ENCODE measurements around the gene RUFY3. TPM values are rescaled to one million over a fixed set of nuclear protein-coding genes. Genes with fewer than 3 reads are reported as not detected.

Gene RUFY3
- total and polyA plus RNA-seq, 2 of the 4 experiments (the other 2 are of a cell fraction) = 19.6 to 28.9 TPM

GRCh38 chr4:70703619-70704214, 18.0 kb upstream of the RUFY3 start (continued):
- TF ChIP-seq RCOR1 (IDR thresholded peaks at IDR 0.05; ENCODE audit: insufficient replicate concordance, low read length) = peak; percentile 25

- Histone ChIP-seq H4K5ac (ENCODE audit: low read depth, low read length) (peak overlapping the region; percentile 89), H3K9me1 (ENCODE audit: insufficient read depth, low read length) (peaks cover under 1% of the 10 kb centered on the region; the same call in 1 of the 2 replicates), H2BK120ac (ENCODE audit: low read depth, low read length) (peak overlapping the region; percentile 89), H3K4ac (ENCODE audit: low read depth, low read length) (peak overlapping the region; percentile 90), H4K20me1 (ENCODE audit: insufficient read depth, low read length) (no peaks in the 10 kb centered on the region), H3K4me2 (ENCODE audit: low read depth, low read length) (peak overlapping the region; percentile 95), H3K4me1 (ENCODE audit: control insufficient read depth, insufficient read depth, low read length) (peaks cover 4% of the 10 kb centered on the region; the same call in 1 of the 2 replicates), H3K56ac (ENCODE audit: extremely low read depth, insufficient read depth, low read length) (peak overlapping the region; percentile 96), H3K27me3 (ENCODE audit: control insufficient read depth, insufficient read depth, low read length) (no peaks in the 10 kb centered on the region), H2AFZ (replicated peaks; ENCODE audit: low read length, poor library complexity) (peak overlapping the region; percentile 97), H3K27ac (ENCODE audit: insufficient read depth, low read length) (peak overlapping the region; percentile 93), H2AK5ac (ENCODE audit: low read depth, low read length) (peak overlapping the region; percentile 84), H2BK15ac (ENCODE audit: low read depth, low read length) (peak overlapping the region; percentile 77; the same call in 2 of the 3 replicates), H3K36me3 (ENCODE audit: control insufficient read depth, insufficient read depth, low read length) (no peaks in the 10 kb centered on the region), H3K79me1 (ENCODE audit: low read depth in 1 of 2, low read length in 2 of 2) (peaks cover 12 to 37% of the 10 kb centered on the region in 2 experiments), H4K91ac (ENCODE audit: insufficient read depth, low read depth, low read length) (peak overlapping the region; percentile 81), H3K18ac (ENCODE audit: low read depth, low read length) (peak overlapping the region; percentile 90), H3K4me3 (ENCODE audit: insufficient read depth, low read depth, low read length) (peak overlapping the region; percentile 67), H2BK20ac (ENCODE audit: low read depth, low read length) (peak overlapping the region; percentile 71), H2BK5ac (ENCODE audit: low read depth, low read length, poor library complexity, severe bottlenecking) (peak overlapping the region; percentile 97), H3K23ac (ENCODE audit: low read depth, low read length) (peak overlapping the region; percentile 98), H3K14ac (replicated peaks; ENCODE audit: low read depth, low read length) (peak overlapping the region; percentile 91), H3K9ac (ENCODE audit: low read depth, low read length) (peak overlapping the region; percentile 79), H2AK9ac (replicated peaks; ENCODE audit: low read depth, low read length, poor library complexity) (peak overlapping the region; percentile 98), H4K8ac (ENCODE audit: low read depth in 2 of 2, low read length in 2 of 2) (peak overlapping the region; percentile 66 to 86), H3K9me3 (ENCODE audit: control insufficient read depth, insufficient read depth, low read length) (no peaks in the 10 kb centered on the region)
- ATAC-seq (ENCODE audit: low read depth) = peak; percentile 75
- dilution Hi-C loops (cut with HindIII; ENCODE audit: low sequenced_read_pairs, unreplicated experiment) = no loop called here
- WGBS, 2 experiments (ENCODE audit: extremely low coverage in 2 of 2, insufficient read length in 1 of 2) = 2% methylated on average over 11 of the region's 58 CpGs; no CpG with 5 or more reads in 1 of the 2 experiments
- TSS peak; percentile 85 for BruUV-seq (replicated peaks)
- intact Hi-C loops (cut with micrococcal nuclease) = no loop called here
- POLR2A ChIA-PET (ENCODE audit: unreplicated experiment) = interaction anchor here (1.0 kb wide), 1 partner anchor 15 kb away, joined by 4 read pairs; no protein-coding TSS in a partner anchor
- CTCF ChIA-PET = interaction anchor here (1.0 to 1.4 kb wide), 3 partner anchors 14 to 52 kb away, joined by 4 to 6 read pairs (median 6); no protein-coding TSS in a partner anchor
- in situ Hi-C loops (cut with MboI; ENCODE audit: low sequenced_read_pairs) = no loop called here
- peak; percentile 67 for DNase-seq
- TF ChIP-seq MXI1 (IDR thresholded peaks at IDR 0.05; ENCODE audit: borderline replicate concordance, low read depth, low read length) (no peak), SMC3 (IDR thresholded peaks at IDR 0.05; ENCODE audit: low read depth, low read length) (no peak), POLR2A (IDR thresholded peaks at IDR 0.05; ENCODE audit: low read depth, low read length) (no peak), USF2 (IDR thresholded peaks at IDR 0.05; ENCODE audit: low read depth, low read length) (no peak), NFE2L2 (IDR thresholded peaks at IDR 0.05; ENCODE audit: low read depth, low read length) (no peak), BHLHE40 (IDR thresholded peaks at IDR 0.05; ENCODE audit: low read depth, low read length) (no peak), CHD1 (IDR thresholded peaks at IDR 0.05; ENCODE audit: low read depth, low read length) (no peak), CTCF (conservative IDR thresholded peaks at IDR 0.05; ENCODE audit: low read depth, low read length) (peak; percentile 42), MAZ (IDR thresholded peaks at IDR 0.05; ENCODE audit: borderline replicate concordance, low read depth, low read length) (peak; percentile 98), RFX5 (IDR thresholded peaks at IDR 0.05; ENCODE audit: low read depth, low read length) (no peak), RCOR1 (IDR thresholded peaks at IDR 0.05; ENCODE audit: insufficient replicate concordance, low read length) (no peak), MAFK (IDR thresholded peaks at IDR 0.05; ENCODE audit: low read depth, low read length) (no peak), CEBPB (IDR thresholded peaks at IDR 0.05; ENCODE audit: low read depth, low read length) (no peak)
Observed at GRCh38 chr4:70704215-70704930, 17.4 kb upstream of the RUFY3 start.

Data from IMR-90 (cell line).